NCI-H82 (cell line): Measurements from ENCODE around the gene FAM187B.
A peak's percentile ranks its signal among the peaks of the same experiment; 100 is the strongest.
"Not testable (repeated sequence)": the region's sequence is repeated elsewhere in the genome, so short reads cannot be mapped to it uniquely, and the experiment has no call there.

Experiments used
- DNase-seq: peaks from one replicate; lab custom pipeline; 2025; lab: John Stamatoyannopoulos, UW

FAM187B gene

DNA sequence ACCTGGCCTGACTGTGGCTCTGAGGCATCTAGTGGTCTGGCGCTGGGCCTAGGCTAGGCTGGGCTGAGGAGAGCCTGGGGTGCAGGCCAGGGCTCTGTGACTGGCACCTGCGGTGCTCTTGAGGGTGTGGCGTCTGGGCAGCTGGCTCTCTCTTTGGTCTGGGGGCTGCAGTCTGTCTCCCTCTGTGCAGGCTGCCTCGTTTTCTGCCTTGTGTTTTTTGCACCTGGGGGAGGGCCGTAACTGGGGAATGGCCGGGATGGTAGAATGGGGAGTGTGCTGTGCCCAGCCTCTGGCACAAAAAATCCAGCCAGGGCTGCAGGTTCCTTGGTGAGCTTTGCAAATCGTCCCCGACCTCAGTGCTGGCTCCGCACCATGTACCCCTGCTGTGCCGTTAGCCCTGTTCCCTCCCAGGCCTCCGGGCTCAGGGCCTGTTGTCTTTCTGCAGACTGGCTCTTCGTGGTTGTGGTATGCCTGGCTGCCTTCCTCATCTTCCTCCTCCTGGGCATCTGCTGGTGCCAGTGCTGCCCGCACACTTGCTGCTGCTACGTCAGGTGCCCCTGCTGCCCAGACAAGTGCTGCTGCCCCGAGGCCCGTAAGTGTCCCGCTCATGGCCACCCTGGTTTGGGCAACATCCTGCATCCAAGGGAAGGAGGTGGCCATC lies 33.7 kb upstream of the FAM187B start:
- peak; percentile 24 for DNase-seq

- DNase-seq = peak; percentile 22
These were observed 33.0 kb upstream of the FAM187B start for GRCh38 chr19:35261356-35262100.

DNA sequence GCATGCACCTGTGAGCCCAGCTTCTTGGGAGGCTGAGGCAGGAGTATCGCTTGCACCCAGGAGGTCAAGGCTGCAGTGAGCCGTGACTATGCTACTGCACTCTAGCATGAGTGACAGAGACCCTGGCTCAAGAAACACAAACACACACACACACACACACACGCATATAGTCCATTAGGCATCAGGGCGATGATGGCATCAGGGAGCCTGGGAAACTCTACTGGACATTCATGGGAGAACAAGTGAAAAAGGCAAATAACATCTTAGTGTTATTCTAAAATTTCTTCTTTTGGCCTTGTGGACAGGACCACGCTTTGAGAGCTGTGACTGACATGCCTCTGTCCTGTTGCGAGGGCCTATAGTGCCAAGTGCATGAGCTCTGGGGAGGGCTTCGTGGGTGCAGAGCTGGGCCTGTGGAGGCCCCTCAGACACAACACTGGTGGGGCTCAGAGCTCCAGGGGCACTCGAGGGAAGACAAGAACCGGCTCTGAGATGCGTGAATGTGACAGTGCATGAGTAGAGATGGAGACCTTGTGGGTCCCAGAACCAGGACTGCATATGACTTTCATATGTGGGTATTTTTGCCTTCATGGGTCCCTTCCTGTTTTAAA lies 32.3 kb upstream of the FAM187B start:
- no peak for DNase-seq

- no peak for DNase-seq
These were observed 28.5 kb upstream of the FAM187B start for GRCh38 chr19:35257113-35257461.

- no peak for DNase-seq
These were observed 28.0 kb upstream of the FAM187B start for GRCh38 chr19:35256566-35256965.

DNA sequence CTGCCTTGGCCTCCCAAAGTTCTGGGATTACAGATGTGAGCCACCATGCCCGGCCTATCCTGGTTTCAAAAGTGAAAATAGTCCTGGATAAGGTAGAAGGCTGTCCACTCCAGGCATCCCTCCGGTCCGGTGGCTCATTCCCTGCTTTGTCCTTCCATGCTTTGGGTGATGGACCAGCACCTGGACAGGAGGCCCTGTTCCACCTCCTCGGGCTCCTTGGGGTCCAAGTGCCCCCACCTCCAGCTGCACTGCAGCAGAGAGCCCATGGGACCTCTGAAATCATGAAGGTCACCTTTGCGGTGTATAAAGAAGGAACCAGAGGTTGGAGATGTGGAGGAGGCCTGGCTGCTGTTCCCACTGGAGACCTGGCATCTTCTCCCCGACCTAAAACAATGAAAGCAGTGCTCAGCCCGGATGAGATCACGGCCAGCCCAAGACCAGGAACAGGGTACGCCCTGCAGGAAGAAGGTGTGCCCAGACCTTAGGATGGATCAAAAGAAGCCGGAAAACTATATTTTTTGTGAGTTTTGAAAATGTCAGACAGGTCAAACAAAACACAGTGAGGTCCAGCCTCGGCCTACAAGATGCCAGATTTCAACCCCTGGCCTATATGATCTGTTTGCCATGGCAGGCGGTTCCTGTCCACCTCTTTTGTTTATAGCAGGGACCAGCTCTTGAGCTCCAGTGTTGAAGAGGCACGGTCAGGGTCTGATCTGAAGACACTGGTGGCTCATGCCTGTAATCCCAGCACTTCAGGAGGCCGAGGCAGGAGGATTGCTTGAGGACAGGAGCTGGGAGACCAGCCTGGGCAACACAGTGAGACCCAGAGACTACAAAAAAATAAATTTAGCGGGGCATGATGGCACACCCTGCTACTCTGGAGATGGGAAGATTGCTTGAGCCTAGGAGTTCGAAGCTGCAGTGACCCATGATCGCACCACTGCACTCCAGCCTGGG lies 26.1 kb upstream of the FAM187B start:
- DNase-seq = no peak

GRCh38 chr19:35253316-35254286 lies 25.1 kb upstream of the FAM187B start:
- DNase-seq = no peak

DNA sequence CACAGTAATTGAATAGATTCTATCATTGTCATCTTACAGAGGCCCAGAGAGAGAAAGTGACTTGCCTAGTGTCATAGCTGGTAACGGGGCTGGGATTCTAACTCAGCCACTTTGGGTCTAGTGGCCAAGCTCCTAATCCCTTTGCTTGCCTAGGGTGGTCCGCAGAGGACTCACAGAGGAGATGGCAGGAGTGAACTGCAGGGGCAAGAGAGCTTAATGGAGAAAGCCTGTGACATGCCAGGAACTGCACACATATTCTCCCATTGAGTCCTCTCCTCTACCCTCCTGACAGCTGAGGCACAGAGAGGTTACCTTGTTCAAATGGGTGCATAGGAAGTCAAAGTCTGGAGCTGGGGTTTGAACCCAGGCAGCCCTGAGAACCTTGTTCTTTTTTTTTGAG lies 22.9 kb upstream of the FAM187B start:
- no peak for DNase-seq

GRCh38 chr19:35249848-35250711 lies 21.5 kb upstream of the FAM187B start:
- DNase-seq = no peak

- DNase-seq = no peak
These were observed 20.8 kb upstream of the FAM187B start for GRCh38 chr19:35249146-35249847.

DNA sequence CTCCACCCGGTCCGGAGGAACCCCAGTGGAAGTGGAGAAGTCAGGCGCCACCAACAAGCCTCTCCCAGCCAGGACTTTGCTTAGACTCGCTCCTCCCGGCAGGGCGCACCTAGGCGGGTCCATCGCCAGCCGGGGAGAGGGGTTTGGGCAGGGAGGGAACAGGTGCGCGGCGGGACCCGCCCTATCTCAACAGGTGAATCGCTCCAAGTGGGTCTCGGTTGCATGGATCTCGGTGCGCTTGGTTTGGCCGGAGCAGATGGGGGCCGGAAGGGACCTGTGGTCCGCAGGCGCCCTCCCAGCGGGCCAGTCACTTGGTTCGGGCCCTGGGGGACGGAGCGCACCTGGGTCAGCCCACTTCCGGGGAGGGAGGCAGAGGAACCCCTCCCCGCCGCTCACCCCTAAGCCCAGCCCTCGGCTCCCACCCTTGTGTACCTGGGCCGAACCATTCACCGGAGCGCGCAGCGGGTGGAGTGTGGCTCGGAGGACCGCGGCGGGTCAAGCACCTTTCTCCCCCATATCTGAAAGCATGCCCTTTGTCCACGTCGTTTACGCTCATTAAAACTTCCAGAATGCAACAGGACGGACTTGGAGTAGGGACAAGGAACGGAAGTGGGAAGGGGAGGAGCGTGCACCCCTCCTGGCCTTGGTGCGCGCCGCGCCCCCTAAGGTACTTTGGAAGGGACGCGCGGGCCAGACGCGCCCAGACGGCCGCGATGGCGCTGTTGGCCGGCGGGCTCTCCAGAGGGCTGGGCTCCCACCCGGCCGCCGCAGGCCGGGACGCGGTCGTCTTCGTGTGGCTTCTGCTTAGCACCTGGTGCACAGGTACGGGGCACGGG lies 20.0 kb upstream of the FAM187B start, which contains the start of gene LSR:
Gene LSR, plus strand, starts transcription at position 693 of the 836 bp plus-strand sequence. Its CDS starts 21 bp downstream, at position 714.
- DNase-seq = no peak

- peak; percentile 24 for DNase-seq
These were observed 19.2 kb upstream of the FAM187B start for GRCh38 chr19:35247526-35248309.

DNA sequence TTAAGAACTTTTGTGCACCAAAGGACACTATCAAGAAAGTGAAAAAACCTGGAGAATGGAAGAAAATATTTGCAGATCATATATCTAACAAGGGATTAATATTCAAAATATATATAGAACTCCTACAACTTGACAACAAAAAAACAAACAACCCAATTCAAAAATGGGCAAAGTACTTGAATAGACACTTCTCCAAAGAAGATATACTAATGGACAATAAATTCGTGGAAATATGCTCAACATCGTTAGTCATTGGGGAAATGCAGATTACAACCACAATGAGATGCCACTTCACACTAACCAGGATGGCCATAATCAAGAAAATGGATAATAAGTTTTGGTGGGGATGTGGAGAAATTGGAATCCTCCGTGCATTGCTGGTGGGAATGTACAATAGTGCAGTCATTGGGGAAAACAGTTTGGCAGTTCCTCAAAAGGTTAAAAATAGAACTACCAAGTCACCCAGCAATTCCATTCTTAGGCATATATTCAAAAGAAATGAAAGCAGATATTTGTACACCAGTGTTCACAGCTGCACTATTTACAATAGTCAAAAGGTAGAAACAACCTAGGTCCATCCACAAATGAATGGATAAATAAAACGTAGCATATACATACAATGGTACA lies 18.0 kb upstream of the FAM187B start:
- DNase-seq = no peak

GRCh38 chr19:35241417-35241816 lies 12.9 kb upstream of the FAM187B start:
- DNase-seq = no peak

GRCh38 chr19:35240327-35240726 lies 11.8 kb upstream of the FAM187B start:
- DNase-seq = no peak

- not testable (repeated sequence) for DNase-seq
These were observed 11.1 kb upstream of the FAM187B start for GRCh38 chr19:35239597-35239996.
